Hematopoietic multipotent progenitor cell treated with erythropoietin and hydrocortisone succinate and interleukin-3 and kit ligand, for 8 days (in vitro differentiated cells): Measurements from ENCODE around the gene LYZ.

ENCODE experiments used
- DNase-seq: peaks from one replicate; pipeline ENCODE4 v3.0.0-alpha.2; 2015

Gene LYZ

GRCh38 chr12:69389831-69390230 lies 41.6 kb downstream of the LYZ start:
- no peak for DNase-seq

GRCh38 chr12:69392179-69392928 lies 44.2 kb downstream of the LYZ start:
- DNase-seq: no peak

GRCh38 chr12:69396041-69396440 lies 47.9 kb downstream of the LYZ start:
- no peak for DNase-seq

GRCh38 chr12:69396963-69397362 lies 48.8 kb downstream of the LYZ start:
- no peak for DNase-seq

- no peak for DNase-seq
Measured at GRCh38 chr12:69397978-69398377, 49.8 kb downstream of the LYZ start.

- DNase-seq: no peak
Measured at GRCh38 chr12:69401940-69402339, 53.8 kb downstream of the LYZ start.
